K562 (cell line): ENCODE data around the gene PEAR1. TPM values are rescaled to one million over a fixed set of nuclear protein-coding genes. Genes with fewer than 3 reads are reported as not detected.

Source experiments
- ATAC-seq: fragments of 200-7000 bp; cut with Tn5 transposase; 3 replicates; pipeline ENCODE4 v1.9.1; 2020; ENCODE audit warnings: moderate library complexity
- BruUV-seq: library from RNA; stranded (reverse); fragments of 400-500 nt; replicated peaks from 2 replicates; lab custom pipeline; 2021; lab: Mats Ljungman, UMichigan
- CTCF ChIA-PET: fragments of 300-600 bp; formaldehyde crosslinking; extraction: SDS; loops from one replicate; lab custom pipeline; 2021; ENCODE audit warnings: low intra/inter-chr PET ratio; lab: Yijun Ruan, JAX
- POLR2A ChIA-PET: fragments of 300-600, 350-650 bp; sonication (Branson Sonifier 250); formaldehyde crosslinking; extraction: SDS; loops from one replicate; lab custom pipeline; 2021; ENCODE audit warnings: antibody characterized with exemption, inconsistent platforms; lab: Yijun Ruan, JAX
- DNase-seq, 4 experiments: peaks; one replicate each; pipeline versions ENCODE4 v3.0.0 to v3.0.0-alpha.2; 2011 to 2018; ENCODE audit warnings: low spot score in 3 of 4, mixed read lengths in 3 of 4; ENCODE audit errors: extremely low read depth in 1 of 4
- FAIRE-seq: peaks from 2 replicates; lab custom pipeline; 2011; peaks lifted over from hg19 to GRCh38; lab: Jason Lieb, UNC
- H2AFZ ChIP-seq: 2 replicates; pipeline ENCODE4 v1.6.0; 2011; ENCODE audit warnings: low read depth, low read length, control low read depth, inconsistent platforms
- H3K27ac ChIP-seq: fragments of 200-600 bp; 3 replicates; pipeline ENCODE4 v1.8.0; 2011; ENCODE audit warnings: low read depth, mild to moderate bottlenecking, control low read depth, inconsistent platforms, low read length, moderate library complexity, mixed read lengths; ENCODE audit errors: extremely low read depth
- H3K27me3 ChIP-seq, 2 experiments: fragments of 300-600 bp in 1 of 2; 2 replicates in 1 of 2; 3 replicates in 1 of 2; pipeline versions ENCODE4 v1.6.0 to v1.8.0; 2011; ENCODE audit warnings: inconsistent platforms in 2 of 2, low read length in 2 of 2, mild to moderate bottlenecking in 1 of 2, mixed read lengths in 1 of 2, moderate library complexity in 1 of 2; ENCODE audit not compliant: control insufficient read depth in 2 of 2, insufficient read depth in 2 of 2
- H3K36me3 ChIP-seq: fragments of 300-600 bp; 3 replicates; pipeline ENCODE4 v1.8.0; 2011; ENCODE audit warnings: mild to moderate bottlenecking, low read length, inconsistent platforms; ENCODE audit not compliant: control insufficient read depth, insufficient read depth
- H3K4me1 ChIP-seq, 2 experiments: fragments of 200-600 bp in 1 of 2; replicated peaks in 1 of 2; 2 replicates in 1 of 2; 3 replicates in 1 of 2; pipeline versions ENCODE4 v1.5.1 to v1.8.0; 2011; ENCODE audit warnings: inconsistent platforms in 2 of 2, low read length in 2 of 2, mild to moderate bottlenecking in 1 of 2, mixed read lengths in 1 of 2, moderate library complexity in 1 of 2; ENCODE audit not compliant: control insufficient read depth in 2 of 2, insufficient read depth in 2 of 2
- H3K4me2 ChIP-seq: 2 replicates; pipeline ENCODE4 v1.6.1; 2011; ENCODE audit warnings: low read length, control low read depth, inconsistent platforms, mixed read lengths; ENCODE audit not compliant: insufficient read depth
- H3K4me3 ChIP-seq: fragments of 200-600 bp; sonication (generic), shearing (Covaris generic); 2 replicates; pipeline ENCODE4 v1.5.1; 2016; ENCODE audit warnings: control low read depth, inconsistent platforms
- H3K79me2 ChIP-seq: fragments of 200-600 bp; 3 replicates; pipeline ENCODE4 v1.8.0; 2011; ENCODE audit warnings: low read length, inconsistent platforms; ENCODE audit not compliant: control insufficient read depth, insufficient read depth
- H3K9ac ChIP-seq, 2 experiments: 2 replicates each; pipeline versions ENCODE4 v1.6.0 to v1.6.1; 2011; ENCODE audit warnings: low read depth in 2 of 2, low read length in 2 of 2, control low read depth in 1 of 2, inconsistent platforms in 1 of 2, mild to moderate bottlenecking in 1 of 2, mixed read lengths in 1 of 2; ENCODE audit not compliant: insufficient read depth in 1 of 2
- H3K9me1 ChIP-seq: one replicate; pipeline ENCODE4 v1.6.0; 2011; ENCODE audit warnings: inconsistent platforms, mild to moderate bottlenecking, low read length, moderate library complexity; ENCODE audit not compliant: control insufficient read depth, insufficient read depth
- H3K9me3 ChIP-seq: replicated peaks from 2 replicates; pipeline ENCODE4 v1.5.1; 2011; ENCODE audit warnings: low read depth, low read length, inconsistent platforms; ENCODE audit not compliant: control insufficient read depth, insufficient read depth
- H4K20me1 ChIP-seq: replicated peaks from 2 replicates; pipeline ENCODE4 v1.6.1; 2011; ENCODE audit warnings: low read length, inconsistent platforms, mixed read lengths; ENCODE audit not compliant: control insufficient read depth, insufficient read depth
- DNMT1 ChIP-seq: fragments of 450-650 bp; IDR thresholded peaks from 2 replicates; pipeline ENCODE4 v1.6.1; 2016; ENCODE audit warnings: antibody characterized with exemption, mild to moderate bottlenecking
- E4F1 ChIP-seq: fragments of 250-450 bp; sonication (Bioruptor Pico); IDR thresholded peaks from 2 replicates; pipeline ENCODE4 v1.5.0; 2021; ENCODE audit warnings: mild to moderate bottlenecking, borderline replicate concordance
- KLF1 ChIP-seq: fragments of 450-650 bp; IDR thresholded peaks from 2 replicates; pipeline ENCODE4 v1.6.1; 2016; ENCODE audit warnings: missing genetic modification characterization, missing compliant biosample characterization
- KLF10 ChIP-seq: fragments of 250-450 bp; sonication (Bioruptor Pico); IDR thresholded peaks from 2 replicates; pipeline ENCODE4 v1.6.1; 2021; ENCODE audit warnings: matching md5 sums
- LCOR ChIP-seq: sonication (generic); formaldehyde crosslinking; IDR thresholded peaks from 2 replicates; pipeline ENCODE4 v1.8.0; 2022; ENCODE audit warnings: mild to moderate bottlenecking, missing genetic modification reagents
- MAX ChIP-seq: sonication (generic); formaldehyde crosslinking; IDR thresholded peaks from 2 replicates; pipeline ENCODE4 v1.9.0; 2022; ENCODE audit warnings: mild to moderate bottlenecking, missing genetic modification reagents
- MEF2A ChIP-seq: IDR thresholded peaks from 2 replicates; pipeline ENCODE4 v1.6.1; 2011; ENCODE audit warnings: low read depth, mild to moderate bottlenecking, low read length, moderate library complexity; ENCODE audit not compliant: control insufficient read depth
- NR1H2 ChIP-seq: sonication (generic); formaldehyde crosslinking; IDR thresholded peaks from 2 replicates; pipeline ENCODE4 v1.4.0; 2020; ENCODE audit warnings: mild to moderate bottlenecking, missing genetic modification reagents
- RBBP5 ChIP-seq: fragments of 200-600 bp; sonication (generic); IDR thresholded peaks from 2 replicates; pipeline ENCODE4 v1.6.1; 2012; ENCODE audit warnings: borderline replicate concordance, mild to moderate bottlenecking, low read length, control low read depth, inconsistent platforms; ENCODE audit not compliant: insufficient read depth, poor library complexity, severe bottlenecking
- RUNX1 ChIP-seq: sonication (generic); IDR thresholded peaks from 2 replicates; pipeline ENCODE4 v1.6.1; 2016; ENCODE audit warnings: antibody characterized with exemption, low read depth
- SIX5 ChIP-seq, 2 experiments: IDR thresholded peaks; 2 replicates each; pipeline ENCODE4 v1.6.1; 2011; ENCODE audit warnings: low read length in 2 of 2, borderline replicate concordance in 1 of 2, low read depth in 1 of 2, mild to moderate bottlenecking in 1 of 2, moderate library complexity in 1 of 2; ENCODE audit not compliant: insufficient read depth in 1 of 2
- SMAD1 ChIP-seq: fragments of 150-350 bp; IDR thresholded peaks from 2 replicates; pipeline ENCODE4 v1.6.1; 2014; ENCODE audit warnings: low read length, low read depth; ENCODE audit not compliant: partially characterized antibody
- SRSF9 ChIP-seq: fragments of 200-400 bp; formaldehyde crosslinking; IDR thresholded peaks from 2 replicates; pipeline ENCODE4 v1.6.1; 2017; ENCODE audit warnings: low read depth, low read length, borderline replicate concordance
- TAF7 ChIP-seq: fragments of 450-650 bp; IDR thresholded peaks from 2 replicates; pipeline ENCODE4 v1.6.1; 2016; ENCODE audit warnings: missing genetic modification characterization, missing compliant biosample characterization
- USF2 ChIP-seq: sonication (generic); formaldehyde crosslinking; IDR thresholded peaks from 2 replicates; pipeline ENCODE4 v1.5.0; 2020; ENCODE audit warnings: missing genetic modification reagents
- ZKSCAN3 ChIP-seq: fragments of 250-450 bp; sonication (Bioruptor Pico); IDR thresholded peaks from 2 replicates; pipeline ENCODE4 v1.4.0; 2020
- ZNF143 ChIP-seq: sonication (generic); formaldehyde crosslinking; IDR thresholded peaks from 2 replicates; pipeline ENCODE4 v1.9.0; 2022; ENCODE audit warnings: mild to moderate bottlenecking, missing genetic modification reagents
- WGBS: fragments of 100-300 bp; shearing (Covaris generic); methylation state at CpG from one replicate; pipeline ENCODE4 v1.1.6; 2016; ENCODE audit warnings: low coverage, mixed read lengths; ENCODE audit not compliant: insufficient coverage; ENCODE audit errors: missing lambda C conversion rate; 5-methylcytosine and 5-hydroxymethylcytosine counted together
- in situ Hi-C: fragments of 300-500 bp; cut with MboI; formaldehyde crosslinking; loops from 4 replicates; pipeline ENCODE4 v1.15.0; 2018; ENCODE audit warnings: inconsistent platforms, mixed read lengths
- intact Hi-C: fragments of 100-400 bp; cut with micrococcal nuclease; formaldehyde crosslinking; loops from 2 replicates; pipeline ENCODE4 v1.14.2; 2022
- polyA plus RNA-seq, 8 experiments: library from polyadenylated mRNA; depleted of rRNA in 4 of 8; stranded (reverse) in 5 of 8; unstranded in 3 of 8; fragments of >200 nt; fragmentation: Nextera tagmentation in 2 of 8; fragmentation: Illumina TruSeq in 1 of 8; extraction: Ambion mirVana in 2 of 8; extraction: Trizol in 1 of 8; gene quantifications; 2 replicates each; pipeline versions ENCODE4 v1.2.1 to v1.2.3, GENCODE V29; 2011 to 2014; ENCODE audit warnings: inconsistent platforms in 1 of 8, missing spikeins in 1 of 8
- total RNA-seq, 7 experiments: library from RNA; depleted of rRNA in 6 of 7; stranded (reverse); fragments of >200 nt in 6 of 7; fragmentation: Illumina TruSeq in 2 of 7; extraction: Trizol in 2 of 7; gene quantifications; 2 replicates each; pipeline versions ENCODE4 v1.2.1 to v1.2.3, GENCODE V29; 2011 to 2021; ENCODE audit warnings: low replicate concordance in 1 of 7

PEAR1 gene
- total and polyA plus RNA-seq, 9 of the 15 experiments (the other 6 are each of a cell fraction or from before 2014, with no cell fraction given), result 0.87 to 13.9 (median 6.1) TPM

- no peak for FAIRE-seq
These were observed 42.7 kb downstream of the PEAR1 start for GRCh38 chr1:156936191-156936590.

More at GRCh38 chr1:156936191-156936590, 42.7 kb downstream of the PEAR1 start:
- no peaks in the 10 kb centered on the region for H3K79me2 ChIP-seq
- H3K9me3 ChIP-seq, result no peaks in the 10 kb centered on the region
- WGBS, result 79% methylated on average over 5 of the region's 5 CpGs
- H3K4me2 ChIP-seq, result no peak overlapping the region
- ChIA-PET CTCF (no interaction called here), POLR2A (interaction anchor here (0.6 kb wide), 1 partner anchor 55 kb away, joined by 3 read pairs; no protein-coding TSS in a partner anchor)
- H3K27me3 ChIP-seq, result no peaks in the 10 kb centered on the region
- ATAC-seq, result no peak
- no peak overlapping the region for H3K27ac ChIP-seq
- H3K9ac ChIP-seq, result no peak overlapping the region
- H3K4me3 ChIP-seq, result no peak overlapping the region
- no peaks in the 10 kb centered on the region; the same call in 1 of the 2 replicates for H4K20me1 ChIP-seq
- no peak for DNase-seq
- peaks cover 3% of the 10 kb centered on the region for H3K9me1 ChIP-seq
- intact Hi-C loops, result no loop called here
- peaks cover 16% of the 10 kb centered on the region; the same call in 1 of the 3 replicates for H3K36me3 ChIP-seq
- TF ChIP-seq SIX5 (IDR thresholded peaks at IDR 0.05; ENCODE audit: borderline replicate concordance in 1 of 2, insufficient read depth in 1 of 2, low read depth in 1 of 2, low read length in 2 of 2) (no peak), MAX (CRISPR knock-in tag) (no peak), KLF1 (tag) (no peak), E4F1 (CRISPR knock-in tag) (no peak), SRSF9 (no peak), ZNF143 (CRISPR knock-in tag) (no peak), USF2 (CRISPR knock-in tag) (no peak), NR1H2 (CRISPR knock-in tag) (no peak), LCOR (no peak), RBBP5 (no peak), SMAD1 (no peak), TAF7 (tag) (no peak), KLF10 (no peak), RUNX1 (no peak), DNMT1 (no peak), MEF2A (no peak), ZKSCAN3 (CRISPR knock-in tag) (no peak)
- TF ChIP-seq, all 486 proteins: peak for 0
- in situ Hi-C loops, result no loop called here
- H2AFZ ChIP-seq, result no peak overlapping the region
- no TSS peak for BruUV-seq
- no peaks in the 10 kb centered on the region; a peak in 1 of 5 replicates for H3K4me1 ChIP-seq
